GM21360 (cell line): ENCODE data around the gene ZNF263.

Experiments used
- ATAC-seq: cut with Tn5 transposase; IDR thresholded peaks from one replicate; pipeline ENCODE4 v1.9.1; 2021; ENCODE audit warnings: mild to moderate bottlenecking, moderate library complexity; ENCODE audit not compliant: unreplicated experiment

Gene ZNF263

DNA sequence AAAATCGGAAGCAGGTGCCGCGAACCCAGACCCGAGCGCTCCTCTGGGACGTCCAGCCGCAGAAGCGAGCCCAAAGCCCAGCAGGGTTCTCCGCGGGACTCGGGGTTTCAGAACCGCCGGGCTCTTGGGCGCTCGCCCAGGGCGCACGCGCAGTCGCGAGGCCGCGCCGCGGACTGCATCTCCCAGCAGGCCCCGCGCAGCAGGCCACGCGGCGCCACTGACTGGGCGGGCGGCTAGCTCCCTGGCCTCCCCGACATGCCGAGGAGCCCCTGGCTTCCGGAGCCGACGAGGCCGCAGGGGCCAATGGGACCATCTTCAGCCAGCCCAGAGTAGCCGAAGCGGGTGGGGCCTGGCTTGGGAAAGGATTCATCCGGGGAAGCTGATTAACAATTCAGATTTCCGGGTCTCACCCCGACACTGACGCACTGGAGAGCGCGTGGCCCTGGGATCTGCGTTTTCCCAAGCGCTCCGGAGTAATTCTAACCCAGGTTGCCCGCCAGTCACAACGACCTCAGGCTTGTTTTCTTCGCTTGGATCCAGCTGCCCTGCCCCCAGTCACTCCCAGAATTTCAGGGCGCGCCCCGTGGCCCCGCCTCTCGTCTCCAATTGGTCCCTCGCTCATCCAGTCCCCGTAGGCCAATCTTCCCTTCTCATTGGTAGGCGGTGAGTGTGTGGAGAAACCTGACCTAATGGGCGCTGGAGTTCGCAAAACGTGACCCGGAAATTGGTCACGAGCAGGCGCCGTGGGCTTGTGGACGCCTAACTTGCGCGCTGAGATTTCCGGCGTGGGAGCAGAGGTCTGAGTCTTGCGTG is at the start of gene ZNF263:
Gene ZNF263, plus strand, starts transcription at position 762 of the 813 bp plus-strand sequence. CDS start 328 bp downstream, outside the sequence.
- peak; percentile 79 for ATAC-seq

- ATAC-seq: peak; percentile 28
Observed at GRCh38 chr16:3234543-3234856, 48.8 kb upstream of the ZNF263 start.

GRCh38 chr16:3234857-3235561 is 48.3 kb upstream of the ZNF263 start, which contains the start of gene ZNF200:
TSS of gene ZNF200 (minus strand) at chr16:3235158. CDS start at chr16:3233755, 1,403 bp downstream.
- peak; percentile 91 for ATAC-seq

DNA sequence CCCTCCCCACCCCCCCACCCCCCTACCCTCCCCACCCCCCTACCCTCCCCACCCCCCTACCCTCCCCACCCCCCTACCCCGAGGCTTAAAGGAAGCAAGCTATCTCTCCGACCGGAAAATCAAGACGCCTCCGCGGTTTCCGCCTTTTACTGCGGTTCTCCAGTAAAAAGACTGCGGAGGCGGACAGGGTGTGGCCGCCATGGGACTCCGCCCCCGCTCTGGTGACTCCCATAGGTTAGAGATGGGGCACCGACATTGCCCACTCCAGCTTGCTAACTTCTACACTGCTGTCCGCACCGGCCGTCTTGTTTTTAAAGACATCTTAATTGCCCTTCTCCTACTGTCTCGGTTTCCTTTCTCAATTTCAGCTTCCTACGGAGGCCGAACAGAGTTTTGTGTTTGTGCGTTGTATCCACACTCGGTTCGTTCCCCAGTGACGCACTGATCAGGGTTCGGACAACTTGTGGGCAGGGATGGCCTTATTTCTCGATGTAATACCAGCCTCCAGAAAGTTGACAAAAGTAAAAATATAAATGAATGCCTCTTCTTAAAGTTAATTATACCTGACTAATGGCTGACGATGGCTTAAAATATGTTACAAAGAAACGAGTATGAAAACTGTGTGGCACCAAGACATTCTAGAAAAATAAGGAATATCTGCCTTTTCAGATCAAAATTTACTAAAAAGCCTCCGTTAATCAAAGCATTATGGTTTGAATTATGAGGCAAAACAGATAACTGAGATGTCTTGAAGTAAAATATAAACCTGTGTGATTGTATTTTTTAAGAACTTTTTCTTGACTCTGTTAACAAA is 47.2 kb upstream of the ZNF263 start:
- ATAC-seq: no peak

DNA sequence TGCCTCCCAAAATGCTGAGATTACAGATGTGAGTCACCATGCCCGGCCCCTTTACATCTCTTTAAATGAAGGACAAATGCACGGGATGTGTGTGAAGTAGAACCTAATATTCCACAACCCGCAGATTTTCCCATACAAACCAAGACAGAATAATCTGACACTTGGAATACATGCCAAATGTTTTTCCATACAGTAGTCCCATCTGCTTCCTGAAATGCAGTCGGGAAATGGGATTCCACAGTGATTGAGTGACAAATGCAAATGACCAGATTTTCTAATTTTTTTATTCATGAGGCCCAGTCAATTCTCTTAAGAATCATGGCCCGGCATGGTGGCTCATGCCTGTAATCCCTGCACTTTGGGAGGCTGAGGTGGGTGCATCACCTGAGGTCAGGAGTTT is 41.5 kb upstream of the ZNF263 start:
- ATAC-seq: no peak

- ATAC-seq: no peak
Observed at GRCh38 chr16:3242709-3243108, 40.6 kb upstream of the ZNF263 start.

GRCh38 chr16:3243882-3244281 is 39.4 kb upstream of the ZNF263 start:
- ATAC-seq: no peak

- ATAC-seq: no peak
Observed at GRCh38 chr16:3246002-3246401, 37.3 kb upstream of the ZNF263 start.

GRCh38 chr16:3246876-3247275 is 36.4 kb upstream of the ZNF263 start:
- no peak for ATAC-seq

DNA sequence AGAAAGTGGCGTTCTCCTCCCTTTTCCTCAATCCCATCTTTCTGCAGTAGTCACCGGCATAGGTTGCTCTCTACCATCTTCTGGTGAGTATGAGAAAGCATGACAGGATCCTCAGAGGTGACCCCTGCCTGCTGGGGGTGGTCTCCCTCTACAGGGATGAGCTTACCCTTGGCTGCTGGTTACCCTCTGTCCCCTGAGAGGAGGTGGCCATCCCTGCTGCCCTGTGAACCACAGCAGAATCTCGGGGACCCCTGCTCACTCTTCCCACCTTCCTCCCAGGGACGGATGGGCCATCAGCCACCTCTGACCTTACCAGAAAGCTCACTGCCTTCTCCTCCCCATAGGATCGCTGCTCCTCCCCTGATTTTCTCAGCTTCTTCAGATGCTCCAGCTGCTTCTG is 34.7 kb upstream of the ZNF263 start:
- no peak for ATAC-seq

DNA sequence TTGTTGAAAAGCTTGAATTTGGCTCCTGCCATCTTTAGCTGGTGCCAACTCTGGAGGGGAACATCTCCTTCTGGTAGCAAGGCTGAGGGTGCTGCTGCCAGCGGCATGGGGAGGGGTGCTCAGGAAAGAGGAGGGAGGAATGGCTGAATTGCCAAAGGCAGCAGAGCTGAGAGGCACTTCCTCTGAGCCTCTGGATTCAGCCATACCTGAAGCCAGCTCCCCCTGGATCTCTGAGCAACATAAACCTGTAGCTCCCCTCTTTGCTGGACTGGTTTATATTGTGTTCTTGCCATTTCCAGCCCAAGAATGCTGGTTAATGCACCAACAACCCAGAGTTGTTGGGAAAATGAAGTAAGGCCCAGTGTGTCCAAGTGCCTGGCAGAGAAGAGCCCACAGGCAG is 34.3 kb upstream of the ZNF263 start:
- no peak for ATAC-seq

DNA sequence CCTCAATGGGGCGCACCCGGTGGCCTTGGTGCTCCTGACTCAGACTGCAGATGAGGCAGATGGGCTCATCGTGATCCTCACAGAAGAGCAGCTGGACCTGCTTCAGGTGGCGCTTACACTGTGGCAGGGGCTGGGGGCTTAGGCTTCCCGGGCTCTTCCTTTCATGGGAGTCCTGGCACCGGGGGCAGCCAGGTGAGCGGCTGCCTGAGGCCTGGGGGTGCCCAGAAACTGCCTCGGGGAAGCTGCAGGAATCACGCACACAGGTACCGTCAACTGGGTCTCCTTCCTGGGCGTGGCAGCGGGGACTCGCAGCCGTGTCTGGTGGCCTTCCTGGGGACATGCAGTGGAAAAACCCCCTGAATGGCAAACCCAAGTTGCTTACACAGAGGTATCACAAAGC is 33.8 kb upstream of the ZNF263 start:
- no peak for ATAC-seq

DNA sequence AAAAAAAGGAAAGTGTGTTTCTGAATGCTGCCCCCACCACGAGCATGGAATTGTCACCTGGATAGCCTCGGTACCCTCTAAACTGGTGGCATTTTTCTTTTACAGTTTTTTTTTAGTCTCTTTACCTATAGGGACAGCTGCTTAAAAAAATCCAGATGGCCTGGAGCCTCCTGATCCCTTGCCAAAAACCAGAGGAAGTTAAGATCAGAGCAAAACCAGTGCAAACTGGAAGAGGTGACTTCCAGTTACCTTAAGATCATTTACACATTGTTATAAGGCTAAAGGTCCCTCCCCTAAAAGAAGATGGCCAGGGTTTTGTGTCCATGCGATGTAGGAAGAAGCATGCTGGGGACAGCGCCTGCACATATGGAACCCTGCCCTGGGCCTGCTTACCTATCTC is 30.3 kb upstream of the ZNF263 start:
- no peak for ATAC-seq

DNA sequence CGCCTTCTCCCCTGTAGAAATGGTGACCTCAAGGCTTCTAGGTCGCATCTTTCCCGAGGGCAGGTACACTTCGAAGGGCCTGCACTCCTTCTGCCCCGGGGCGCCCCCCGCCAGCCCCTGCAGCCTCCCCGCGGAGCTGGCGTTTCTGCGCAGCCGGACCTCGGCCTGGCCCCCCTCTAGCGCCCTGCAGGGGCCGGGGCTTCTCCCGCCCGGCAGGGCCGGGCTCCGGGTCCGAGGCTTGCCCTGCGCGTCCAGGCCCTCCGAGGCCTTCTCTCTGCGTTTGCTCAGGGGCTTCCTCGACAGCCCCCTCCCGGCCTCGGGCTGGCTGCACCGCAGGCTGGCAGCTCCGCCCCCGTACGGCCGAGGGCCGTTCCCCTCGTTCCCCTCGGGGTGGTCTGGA is 29.0 kb upstream of the ZNF263 start:
- no peak for ATAC-seq

DNA sequence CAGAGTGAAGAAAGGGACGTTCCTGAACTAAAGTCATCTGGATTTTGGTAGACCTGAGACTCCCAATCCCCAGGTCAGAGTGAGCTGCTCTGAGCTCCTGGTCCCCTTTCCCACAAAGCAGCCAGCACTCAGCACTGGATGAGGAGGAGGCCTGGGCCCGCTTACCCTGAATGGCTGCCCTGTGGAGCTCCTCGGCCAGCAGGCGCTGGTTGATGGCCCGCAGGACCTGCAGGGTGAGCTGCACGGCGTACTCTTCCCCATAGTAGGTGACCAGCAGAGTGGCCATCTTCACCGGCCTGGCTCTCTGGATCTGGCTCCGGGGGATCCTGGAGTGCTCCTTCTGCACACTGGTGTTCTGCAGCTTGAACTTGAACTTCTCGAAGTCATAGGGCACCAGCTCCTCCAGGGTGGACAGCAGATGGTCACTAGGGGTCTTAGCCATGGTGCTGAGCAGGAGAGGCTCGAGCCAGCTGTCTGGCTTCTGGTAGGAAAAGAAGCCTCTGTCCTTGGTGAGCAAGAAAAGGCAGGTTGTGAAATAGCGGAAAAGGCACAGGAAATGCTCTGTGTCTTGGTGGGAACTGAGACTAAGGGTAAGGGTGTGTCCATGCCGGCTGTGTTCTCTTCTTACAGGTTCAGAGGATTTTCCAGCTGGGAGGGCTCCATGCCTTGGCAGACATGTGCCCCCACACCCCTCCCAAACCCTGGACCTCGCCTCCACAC is 27.0 kb upstream of the ZNF263 start, which contains the start of gene MEFV:
Gene MEFV, minus strand, starts transcription at position 488 of the 720 bp plus-strand sequence. Its CDS starts 46 bp downstream, at position 442.
- no peak for ATAC-seq

DNA sequence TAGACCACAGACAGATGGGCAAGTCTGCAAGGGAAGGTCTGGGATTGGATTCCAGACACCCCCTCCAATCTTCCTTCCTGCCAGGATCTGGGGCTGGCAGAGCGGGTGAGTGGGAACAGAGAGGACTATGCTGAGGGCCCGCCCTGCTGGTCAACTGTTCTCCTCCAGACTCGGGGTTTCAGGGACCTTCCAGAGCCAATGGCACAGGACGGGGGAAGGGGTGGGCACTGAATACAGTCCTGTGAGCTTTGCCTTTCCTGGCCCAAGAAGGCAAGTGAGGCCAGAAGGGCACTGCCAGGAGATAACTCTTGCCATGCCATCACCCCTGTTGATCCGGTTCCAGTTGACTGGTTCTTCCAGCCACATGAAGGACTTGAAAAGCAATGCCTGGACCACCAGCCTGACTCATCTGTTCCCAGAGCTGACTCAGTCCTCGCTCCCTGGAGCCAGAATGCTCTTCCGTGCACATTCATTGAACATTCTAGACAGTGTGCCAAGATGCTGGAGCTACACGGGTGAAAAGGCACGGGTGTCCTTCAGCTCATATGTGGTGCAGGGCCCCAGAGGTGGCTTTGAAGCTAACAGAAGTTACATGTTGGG is 26.3 kb upstream of the ZNF263 start:
- no peak for ATAC-seq

- ATAC-seq: no peak
Observed at GRCh38 chr16:3259836-3260235, 23.5 kb upstream of the ZNF263 start.

- no peak for ATAC-seq
Observed at GRCh38 chr16:3262517-3262916, 20.8 kb upstream of the ZNF263 start.

DNA sequence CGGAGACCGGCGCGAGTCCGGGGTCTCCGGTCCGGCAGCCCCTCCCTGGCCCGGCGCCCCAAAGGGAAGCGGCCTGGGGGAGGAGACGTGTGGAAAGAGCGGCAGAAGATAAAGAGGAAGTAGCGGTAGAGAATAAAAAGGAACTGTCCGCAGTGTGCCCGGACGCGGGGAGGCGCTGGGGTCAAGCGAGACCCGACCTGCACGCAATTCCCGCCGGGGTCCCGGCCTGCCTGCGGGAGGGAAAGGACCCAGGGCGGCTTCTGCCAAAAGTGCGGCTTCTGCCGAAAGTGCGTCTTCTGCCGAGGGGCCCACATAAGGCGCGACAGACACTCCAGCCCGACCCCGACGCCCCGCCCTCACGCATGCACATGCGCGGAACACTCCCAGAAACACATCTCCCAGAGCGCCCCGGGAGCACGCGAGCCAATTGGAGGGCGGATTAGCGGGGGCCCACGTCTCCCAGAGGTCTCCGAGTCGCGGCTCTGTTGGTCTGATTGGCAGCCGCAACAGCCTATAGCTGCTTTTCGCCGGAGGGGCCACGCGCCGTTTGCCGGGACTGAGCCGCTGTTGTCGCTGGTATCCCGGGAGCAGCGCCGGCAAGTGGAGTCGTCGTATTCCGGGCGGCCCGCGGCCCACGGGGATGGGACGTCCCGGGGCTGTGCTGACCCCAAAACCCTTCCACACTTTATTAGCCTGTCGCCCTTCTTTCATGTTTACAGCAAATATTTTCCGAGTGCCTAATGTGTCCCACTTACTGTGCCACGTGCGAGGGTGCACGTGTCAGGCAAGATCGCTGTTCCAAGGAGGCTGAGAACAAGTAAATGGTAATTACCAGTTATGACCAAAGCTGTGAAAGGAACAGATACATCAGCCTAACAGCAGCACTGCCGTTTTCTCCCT is 18.9 kb upstream of the ZNF263 start:
- ATAC-seq: peak; percentile 78
